RWPE2 (cell line): ENCODE data around the gene MPP3.

Source experiments
- ATAC-seq: fragments of 200-7000 bp; cut with Tn5 transposase; 3 replicates; pipeline ENCODE4 v1.9.1; 2021; ENCODE audit warnings: low read depth
- DNase-seq: peaks from one replicate; pipeline ENCODE4 v3.0.0-alpha.2; 2020; ENCODE audit warnings: low spot score
- H3K27ac ChIP-seq: fragments of 450-650 bp; 2 replicates; pipeline ENCODE4 v1.5.1; 2017; ENCODE audit warnings: mild to moderate bottlenecking; ENCODE audit not compliant: poor library complexity, severe bottlenecking
- H3K27me3 ChIP-seq: fragments of 250-450 bp; sonication (Bioruptor Pico); 2 replicates; pipeline ENCODE4 v1.5.1; 2021; ENCODE audit warnings: mild to moderate bottlenecking, moderate library complexity; ENCODE audit not compliant: insufficient read depth, poor library complexity, severe bottlenecking
- H3K36me3 ChIP-seq: fragments of 250-450 bp; sonication (Bioruptor Pico); 2 replicates; pipeline ENCODE4 v1.5.1; 2020; ENCODE audit warnings: low read depth, mild to moderate bottlenecking, moderate library complexity
- H3K4me1 ChIP-seq: fragments of 250-450 bp; sonication (Bioruptor Pico); 2 replicates; pipeline ENCODE4 v1.5.1; 2021; ENCODE audit warnings: mild to moderate bottlenecking, moderate library complexity; ENCODE audit not compliant: insufficient read depth, poor library complexity, severe bottlenecking
- H3K4me3 ChIP-seq: fragments of 250-450 bp; sonication (Bioruptor Pico); 2 replicates; pipeline ENCODE4 v1.5.1; 2021; ENCODE audit warnings: mild to moderate bottlenecking, moderate library complexity; ENCODE audit not compliant: severe bottlenecking
- H3K9me3 ChIP-seq: fragments of 250-450 bp; sonication (Bioruptor Pico); 2 replicates; pipeline ENCODE4 v1.5.1; 2021; ENCODE audit warnings: mild to moderate bottlenecking, moderate library complexity; ENCODE audit not compliant: severe bottlenecking
- TF ChIP-seq, protein P1 (sequence below): fragments of 450-650 bp; IDR thresholded peaks from one replicate; pipeline ENCODE4 v1.5.1; 2017; ENCODE audit warnings: mild to moderate bottlenecking, moderate library complexity; ENCODE audit not compliant: poor library complexity, severe bottlenecking

Gene MPP3

DNA sequence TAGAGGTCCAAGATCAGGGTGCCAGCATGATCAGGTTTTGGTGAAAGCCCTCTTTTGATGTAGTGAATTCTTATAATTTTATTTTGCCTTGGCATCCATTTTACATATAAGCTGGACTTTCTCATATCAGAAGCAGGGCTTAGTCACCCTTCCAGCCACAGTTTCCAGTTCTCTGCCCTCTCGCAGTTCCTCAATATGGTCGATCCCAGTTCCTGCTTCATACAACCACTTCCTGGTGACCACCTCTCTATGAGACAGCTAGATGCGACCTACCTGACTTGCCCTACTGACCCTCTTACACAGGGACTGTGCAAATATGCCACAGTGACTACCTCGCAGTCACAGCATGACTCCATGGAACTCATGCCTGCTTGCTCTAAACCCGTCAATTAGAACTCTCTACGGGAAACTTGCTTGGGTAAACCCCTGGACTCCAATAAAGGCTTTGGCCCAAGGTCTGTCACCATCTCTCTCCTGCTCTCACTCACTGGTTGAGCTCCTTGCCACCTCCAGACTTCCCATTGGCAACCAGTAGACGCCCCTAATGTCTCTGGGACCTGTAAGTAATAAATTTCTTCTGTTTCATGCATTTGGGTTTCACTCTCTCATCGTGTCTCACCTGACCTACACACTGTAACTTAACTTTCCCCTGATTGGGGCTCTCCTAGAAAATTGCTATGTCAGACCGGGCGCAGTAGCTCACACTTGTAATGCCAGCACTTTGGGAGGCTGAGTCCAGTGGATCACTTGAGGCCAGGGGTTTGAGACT lies 35.5 kb upstream of the MPP3 start:
- Histone ChIP-seq H3K36me3 (no peaks in the 10 kb centered on the region), H3K9me3 (no peaks in the 10 kb centered on the region), H3K27ac (no peak overlapping the region), H3K4me1 (peaks cover 2% of the 10 kb centered on the region), H3K27me3 (no peaks in the 10 kb centered on the region), H3K4me3 (no peak overlapping the region)
- TF ChIP-seq, protein P1, sequence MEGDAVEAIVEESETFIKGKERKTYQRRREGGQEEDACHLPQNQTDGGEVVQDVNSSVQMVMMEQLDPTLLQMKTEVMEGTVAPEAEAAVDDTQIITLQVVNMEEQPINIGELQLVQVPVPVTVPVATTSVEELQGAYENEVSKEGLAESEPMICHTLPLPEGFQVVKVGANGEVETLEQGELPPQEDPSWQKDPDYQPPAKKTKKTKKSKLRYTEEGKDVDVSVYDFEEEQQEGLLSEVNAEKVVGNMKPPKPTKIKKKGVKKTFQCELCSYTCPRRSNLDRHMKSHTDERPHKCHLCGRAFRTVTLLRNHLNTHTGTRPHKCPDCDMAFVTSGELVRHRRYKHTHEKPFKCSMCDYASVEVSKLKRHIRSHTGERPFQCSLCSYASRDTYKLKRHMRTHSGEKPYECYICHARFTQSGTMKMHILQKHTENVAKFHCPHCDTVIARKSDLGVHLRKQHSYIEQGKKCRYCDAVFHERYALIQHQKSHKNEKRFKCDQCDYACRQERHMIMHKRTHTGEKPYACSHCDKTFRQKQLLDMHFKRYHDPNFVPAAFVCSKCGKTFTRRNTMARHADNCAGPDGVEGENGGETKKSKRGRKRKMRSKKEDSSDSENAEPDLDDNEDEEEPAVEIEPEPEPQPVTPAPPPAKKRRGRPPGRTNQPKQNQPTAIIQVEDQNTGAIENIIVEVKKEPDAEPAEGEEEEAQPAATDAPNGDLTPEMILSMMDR = no peak
- DNase-seq (no peak), ATAC-seq (no peak)

DNA sequence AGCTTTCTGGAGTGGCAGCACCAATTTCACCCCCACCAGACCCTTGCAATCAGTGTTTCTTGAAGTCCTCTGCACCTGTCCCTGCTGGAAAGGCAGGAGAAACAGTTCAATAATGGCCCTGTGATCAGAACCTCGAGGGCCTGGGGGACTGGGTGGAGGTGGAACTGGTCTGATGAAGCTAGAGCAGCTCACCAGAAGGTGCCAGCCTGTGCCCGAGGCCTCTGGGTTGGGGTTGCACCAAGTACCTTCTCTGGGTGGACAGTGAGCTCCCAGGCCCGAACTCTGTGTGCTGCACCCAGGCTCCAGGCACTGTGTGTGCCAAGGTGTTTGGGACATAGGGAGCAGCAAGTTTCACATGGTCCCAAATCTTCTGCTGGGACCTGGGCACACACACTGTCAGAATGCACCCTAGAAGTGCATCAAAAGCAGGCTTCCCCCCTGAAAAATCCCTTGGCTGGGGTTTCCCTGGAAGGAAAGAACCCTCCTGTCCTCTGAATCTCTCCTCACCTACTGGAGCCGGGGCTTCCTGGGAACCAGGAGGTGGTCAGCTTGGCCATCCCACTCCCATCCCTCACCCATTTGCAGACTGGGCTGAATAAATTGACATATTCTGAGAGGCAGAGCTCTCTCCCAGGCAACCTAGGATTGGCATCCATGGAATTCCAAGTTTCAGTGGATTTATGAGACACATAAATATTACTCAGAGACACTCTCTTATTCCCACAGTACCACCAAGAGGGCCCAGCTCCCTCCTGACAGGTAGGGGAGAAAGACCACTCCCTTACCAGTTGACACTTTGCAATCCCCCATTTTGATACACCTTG lies 31.4 kb upstream of the MPP3 start:
- Histone ChIP-seq H3K36me3 (no peaks in the 10 kb centered on the region), H3K4me1 (no peaks in the 10 kb centered on the region), H3K4me3 (no peak overlapping the region), H3K27ac (no peak overlapping the region), H3K9me3 (no peaks in the 10 kb centered on the region), H3K27me3 (no peaks in the 10 kb centered on the region)
- ATAC-seq = no peak
- TF ChIP-seq, protein P1 = no peak
- DNase-seq = no peak

DNA sequence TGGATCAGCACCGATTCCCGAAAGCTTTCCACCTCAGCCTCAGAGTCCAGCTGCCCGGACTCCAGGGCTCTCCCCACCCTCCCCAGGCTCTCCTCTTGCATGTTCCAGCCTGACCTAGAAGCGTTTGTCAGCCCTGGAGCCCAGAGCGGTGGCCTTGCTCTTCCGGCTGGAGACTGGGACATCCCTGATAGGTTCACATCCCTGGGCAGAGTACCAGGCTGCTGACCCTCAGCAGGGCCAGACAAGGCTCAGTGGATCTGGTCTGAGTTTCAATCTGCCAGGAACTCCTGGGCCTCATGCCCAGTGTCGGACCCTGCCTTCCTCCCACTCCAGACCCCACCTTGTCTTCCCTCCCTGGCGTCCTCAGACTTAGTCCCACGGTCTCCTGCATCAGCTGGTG lies 29.0 kb upstream of the MPP3 start:
- H3K9me3 ChIP-seq = no peaks in the 10 kb centered on the region
- no peaks in the 10 kb centered on the region for H3K36me3 ChIP-seq
- ATAC-seq (no peak), DNase-seq (no peak)
- H3K4me3 ChIP-seq = no peak overlapping the region
- H3K4me1 ChIP-seq = no peaks in the 10 kb centered on the region
- no peak overlapping the region for H3K27ac ChIP-seq
- TF ChIP-seq, protein P1 = no peak
- no peaks in the 10 kb centered on the region for H3K27me3 ChIP-seq

DNA sequence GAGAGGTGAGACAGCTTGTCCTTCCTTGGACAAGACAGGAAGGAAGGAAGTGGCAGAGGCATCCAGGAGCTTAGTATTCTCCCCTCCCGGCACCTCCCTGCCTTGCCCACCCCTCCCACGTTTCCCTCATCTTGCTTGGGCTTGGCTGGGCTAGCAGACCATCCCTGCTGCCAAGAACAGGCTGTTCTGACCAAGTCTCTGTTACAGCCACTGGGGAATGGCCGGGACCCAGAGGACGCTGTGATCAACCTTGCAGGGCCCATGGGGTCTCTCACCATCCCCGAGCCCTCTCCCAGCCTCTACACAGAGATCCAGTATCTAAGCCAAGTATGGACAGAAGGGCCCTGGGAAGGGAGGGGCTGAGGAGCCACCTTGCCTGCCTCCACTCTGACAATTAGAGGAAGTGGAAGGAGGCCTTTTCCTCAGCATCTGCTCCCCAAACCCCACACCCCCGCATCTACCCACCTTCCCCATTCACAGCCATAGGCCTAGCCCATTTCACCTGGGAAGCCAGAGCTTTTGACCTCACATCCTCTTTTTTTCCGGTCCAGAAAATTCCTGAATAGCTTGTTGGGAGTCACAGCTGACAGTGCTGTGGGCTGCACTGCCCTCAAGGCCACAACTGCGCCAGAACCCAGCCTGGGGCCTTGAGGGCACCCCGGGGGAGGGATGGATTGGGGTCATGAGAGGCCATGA lies 28.1 kb upstream of the MPP3 start:
- TF ChIP-seq, protein P1 = no peak
- Histone ChIP-seq H3K9me3 (no peaks in the 10 kb centered on the region), H3K27ac (no peak overlapping the region), H3K27me3 (no peaks in the 10 kb centered on the region), H3K36me3 (no peaks in the 10 kb centered on the region), H3K4me1 (no peaks in the 10 kb centered on the region), H3K4me3 (no peak overlapping the region)
- ATAC-seq = no peak
- DNase-seq = no peak
